GM18858 (cell line): ENCODE results near the gene ITLN2.
"Not testable (repeated sequence)": the region's sequence is repeated elsewhere in the genome, so short reads cannot be mapped to it uniquely, and the experiment has no call there.

Experiments used
- ATAC-seq: cut with Tn5 transposase; IDR thresholded peaks from one replicate; pipeline ENCODE4 v1.9.1; 2021; ENCODE audit not compliant: unreplicated experiment

The ITLN2 gene

GRCh38 chr1:160956966-160957365 is 2.4 kb upstream of the ITLN2 start:
- ATAC-seq = no peak

DNA sequence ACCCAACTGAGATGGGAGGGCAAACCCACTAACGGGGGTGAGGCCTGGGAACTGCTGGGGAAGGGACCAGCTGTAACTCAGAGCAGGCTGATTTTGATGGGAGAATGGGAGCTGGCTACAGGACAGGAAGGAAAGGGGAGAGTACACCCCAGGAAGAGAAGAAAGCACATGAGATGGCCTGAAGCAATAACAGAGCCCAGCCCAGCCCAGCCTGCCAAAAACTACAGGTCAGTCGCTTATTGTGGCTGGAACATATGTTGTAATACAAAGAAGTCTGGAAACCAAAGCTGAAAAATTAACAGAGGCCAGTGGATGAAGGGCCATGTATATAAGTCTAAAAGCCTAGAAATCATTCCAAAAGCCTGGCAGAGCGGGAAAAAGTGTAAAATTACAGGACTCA is 1.6 kb downstream of the ITLN2 start:
- ATAC-seq = no peak

DNA sequence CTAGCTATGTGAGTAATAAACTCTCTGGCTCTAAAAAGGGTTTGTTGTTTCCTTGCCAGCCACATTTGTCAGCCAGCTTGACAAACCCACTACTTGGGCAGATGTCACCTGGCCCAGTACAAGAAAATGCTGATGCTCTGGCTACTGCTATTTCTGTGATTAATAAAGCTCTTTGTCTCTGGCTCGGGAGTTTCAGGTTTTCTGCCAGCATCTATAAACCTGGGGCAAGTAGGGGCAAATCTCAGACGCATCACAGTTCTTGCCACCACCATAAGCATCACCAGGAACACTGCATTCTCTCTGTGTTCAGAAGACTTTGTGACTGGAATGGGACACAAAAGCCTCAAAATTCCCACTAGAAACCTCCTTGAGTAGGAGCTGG is 2.5 kb downstream of the ITLN2 start:
- no peak for ATAC-seq

- peak; percentile 58 for ATAC-seq
Measured at GRCh38 chr1:160951443-160952128, 3.0 kb downstream of the ITLN2 start.

DNA sequence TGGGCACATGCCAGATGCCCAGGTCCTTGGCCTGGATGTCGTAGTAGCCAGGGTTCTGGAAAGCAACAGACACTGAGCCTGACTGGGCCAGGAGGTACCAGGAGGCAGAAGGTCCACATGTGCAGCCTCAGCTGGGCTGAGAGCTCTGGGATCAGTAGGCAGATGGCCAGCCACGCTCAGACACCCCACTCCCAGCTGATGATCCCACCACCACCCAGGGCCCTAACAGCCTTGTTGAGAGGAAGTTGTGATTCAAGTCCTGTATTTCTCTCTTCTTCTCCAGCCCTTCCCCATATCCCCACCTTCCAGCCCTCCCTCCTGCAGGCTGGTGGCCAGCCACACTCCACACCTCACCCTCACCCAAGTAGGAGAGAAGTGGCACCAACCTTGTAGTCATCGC is 4.0 kb downstream of the ITLN2 start:
- ATAC-seq = no peak

- no peak for ATAC-seq
Measured at GRCh38 chr1:160949881-160950280, 4.7 kb downstream of the ITLN2 start.

- not testable (repeated sequence) for ATAC-seq
Measured at GRCh38 chr1:160949216-160949880, 5.3 kb downstream of the ITLN2 start.

GRCh38 chr1:160947174-160947759 is 7.3 kb downstream of the ITLN2 start:
- not testable (repeated sequence) for ATAC-seq

DNA sequence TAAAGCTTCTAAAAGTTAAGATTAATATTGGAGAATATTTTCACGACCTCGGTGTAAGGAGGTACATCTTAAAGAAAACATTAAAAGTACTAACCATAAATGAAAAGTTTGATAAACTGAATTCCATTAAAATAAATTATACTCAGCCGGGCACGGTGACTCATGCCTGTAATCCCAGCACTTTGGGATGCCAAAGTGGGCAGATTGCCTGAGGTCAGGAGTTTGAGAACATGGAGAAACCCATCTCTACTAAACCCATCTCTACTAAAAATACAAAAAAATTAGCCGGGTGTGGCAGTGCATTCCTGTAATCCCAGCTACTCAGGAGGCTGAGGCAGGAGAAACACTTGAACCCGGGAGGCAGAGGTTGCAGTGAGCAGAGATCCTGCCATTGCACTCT is 8.7 kb downstream of the ITLN2 start:
- not testable (repeated sequence) for ATAC-seq

DNA sequence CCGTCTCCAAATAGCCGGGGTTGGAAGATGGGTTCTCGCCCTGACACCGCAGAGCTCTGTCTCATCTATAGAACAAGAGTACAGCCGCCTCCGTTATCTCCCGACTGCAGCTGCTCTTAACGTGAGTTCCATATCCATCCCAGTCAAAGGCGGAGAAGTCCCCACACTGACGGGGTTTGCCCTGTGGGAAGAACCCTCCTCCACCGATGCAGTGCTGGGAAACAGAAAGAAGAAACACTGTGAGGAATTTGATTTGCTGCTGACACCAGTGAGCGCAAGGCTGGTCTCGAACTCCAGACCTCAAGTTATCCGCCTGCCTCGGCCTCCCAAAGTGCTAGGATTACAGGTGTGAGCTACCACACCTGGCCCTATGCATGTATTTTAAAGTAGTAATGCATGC is 9.5 kb downstream of the ITLN2 start:
- ATAC-seq = no peak

- ATAC-seq = no peak
Measured at GRCh38 chr1:160942926-160943325, 11.7 kb downstream of the ITLN2 start.

- not testable (repeated sequence) for ATAC-seq
Measured at GRCh38 chr1:160936666-160937065, 17.9 kb downstream of the ITLN2 start.

- no peak for ATAC-seq
Measured at GRCh38 chr1:160935527-160936258, 18.9 kb downstream of the ITLN2 start.

DNA sequence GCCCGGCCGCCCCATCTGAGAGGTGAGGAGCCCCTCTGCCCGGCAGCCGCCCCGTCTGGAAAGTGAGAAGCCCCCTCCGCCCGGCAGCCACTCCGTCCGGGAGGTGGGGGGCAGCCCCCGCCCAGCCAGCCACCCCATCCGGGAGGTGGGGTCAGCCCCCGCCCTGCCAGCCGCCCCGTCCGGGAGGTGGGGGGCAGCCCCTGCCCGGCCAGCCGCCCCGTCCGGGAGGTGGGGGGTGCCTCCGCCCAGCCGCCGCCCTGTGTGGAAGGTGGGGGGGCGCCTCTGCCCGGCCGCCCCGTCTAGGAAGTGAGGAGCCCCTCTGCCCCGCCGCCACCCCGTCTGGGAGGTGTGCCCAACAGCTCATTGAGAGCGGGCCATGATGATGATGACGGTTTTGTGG is 21.3 kb downstream of the ITLN2 start:
- not testable (repeated sequence) for ATAC-seq

GRCh38 chr1:160925652-160926244 is 28.9 kb downstream of the ITLN2 start:
- no peak for ATAC-seq

GRCh38 chr1:160924791-160925651 is 29.6 kb downstream of the ITLN2 start:
- no peak for ATAC-seq

- ATAC-seq = no peak
Measured at GRCh38 chr1:160916666-160917065, 37.9 kb downstream of the ITLN2 start.

DNA sequence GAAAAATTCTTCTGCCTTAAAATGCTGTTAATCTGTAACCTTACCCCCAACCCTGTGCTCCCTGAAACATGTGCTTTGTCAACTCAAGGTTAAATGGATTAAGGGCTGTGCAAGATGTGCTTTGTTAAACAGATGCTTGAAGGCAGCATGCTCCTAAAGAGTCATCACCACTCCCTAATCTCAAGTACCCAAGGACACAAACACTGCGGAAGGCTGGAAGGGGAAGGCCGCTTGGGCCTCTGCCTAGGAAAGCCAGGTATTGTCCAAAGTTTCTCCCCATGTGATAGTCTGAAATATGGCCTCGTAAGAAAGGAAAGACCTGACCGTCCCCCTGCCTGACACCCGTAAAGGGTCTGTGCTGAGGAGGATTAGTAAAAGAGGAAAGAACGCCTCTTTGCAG is 41.4 kb downstream of the ITLN2 start:
- ATAC-seq = not testable (repeated sequence)

DNA sequence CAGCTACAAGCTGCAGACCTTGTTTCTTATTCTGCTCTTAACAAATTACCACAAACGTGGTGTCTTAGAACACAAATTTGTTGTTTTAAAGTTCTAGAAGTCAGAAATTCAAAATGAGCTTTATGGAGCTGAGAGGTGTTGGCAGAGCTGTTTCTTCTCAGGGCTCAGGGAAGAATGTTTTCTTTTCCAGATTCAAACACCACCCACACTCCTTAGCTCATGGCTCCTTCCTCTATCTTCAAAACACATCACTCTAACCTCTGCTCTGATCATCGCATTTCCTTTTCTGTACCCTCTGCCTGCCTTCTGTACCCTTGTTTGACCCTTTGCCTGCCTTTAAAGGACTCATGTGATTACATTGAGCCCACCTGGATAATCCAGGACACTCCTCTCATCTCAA is 42.7 kb downstream of the ITLN2 start:
- no peak for ATAC-seq

GRCh38 chr1:160911441-160911840 is 43.2 kb downstream of the ITLN2 start:
- no peak for ATAC-seq
